ENCODE data around the gene CSNK1G3. TPM values are rescaled to one million over a fixed set of nuclear protein-coding genes. Genes with fewer than 3 reads are reported as not detected.
"Not testable (repeated sequence)": the region's sequence is repeated elsewhere in the genome, so short reads cannot be mapped to it uniquely, and the experiment has no call there.

The CSNK1G3 gene
- 10 to 100 TPM in 11 of 12 donors, not detected in 1; 19.7 to 34.9 (median 28.1) TPM for polyA plus RNA-seq (ENCODE audit: insufficient read length in 12 of 12)
- long read RNA-seq, donor 1, transcript CSNK1G3-204 (2 exons, 920 nt) = major isoform, 5 of 10 reads
- long read RNA-seq, donor 1, partial matches to known transcripts = 5 of 10 reads
- long read RNA-seq, donor 1, other reads (novel, unspliced or antisense) = 0 of 10 reads
- long read RNA-seq, donor 2, full-length matches to known transcripts = 2 of 2 reads
- long read RNA-seq, donor 2, partial matches to known transcripts = 0 of 2 reads
- long read RNA-seq, donor 2, other reads (novel, unspliced or antisense) = 0 of 2 reads
- long read RNA-seq, donor 3 = 0 reads
- long read RNA-seq, donor 4, full-length matches to known transcripts = 1 of 1 reads
- long read RNA-seq, donor 4, partial matches to known transcripts = 0 of 1 reads
- long read RNA-seq, donor 4, other reads (novel, unspliced or antisense) = 0 of 1 reads
- long read RNA-seq, donor 5, partial matches to known transcripts = 5 of 7 reads
- long read RNA-seq, donor 5, other reads (novel, unspliced or antisense) = 0 of 7 reads
- long read RNA-seq, donor 6, partial matches to known transcripts = 0 of 2 reads
- long read RNA-seq, donor 6, other reads (novel, unspliced or antisense) = 0 of 2 reads
- long read RNA-seq, donor 7 = 0 reads
- long read RNA-seq, donor 8, partial matches to known transcripts = 19 of 19 reads
- long read RNA-seq, donor 8, other reads (novel, unspliced or antisense) = 0 of 19 reads
- long read RNA-seq, donor 9, partial matches to known transcripts = 13 of 13 reads
- long read RNA-seq, donor 9, other reads (novel, unspliced or antisense) = 0 of 13 reads
- long read RNA-seq, donor 10, partial matches to known transcripts = 5 of 5 reads
- long read RNA-seq, donor 10, other reads (novel, unspliced or antisense) = 0 of 5 reads
- long read RNA-seq, donor 11, full-length matches to known transcripts = 3 of 3 reads
- long read RNA-seq, donor 11, partial matches to known transcripts = 0 of 3 reads
- long read RNA-seq, donor 11, other reads (novel, unspliced or antisense) = 0 of 3 reads

- peak; percentile 98 for DNase-seq
Observed at GRCh38 chr5:123511648-123512605, at the start of gene CSNK1G3. Gene CSNK1G3, plus strand, starts transcription at chr5:123512177. Its CDS starts 33,487 bp downstream, at chr5:123545664.

DNA sequence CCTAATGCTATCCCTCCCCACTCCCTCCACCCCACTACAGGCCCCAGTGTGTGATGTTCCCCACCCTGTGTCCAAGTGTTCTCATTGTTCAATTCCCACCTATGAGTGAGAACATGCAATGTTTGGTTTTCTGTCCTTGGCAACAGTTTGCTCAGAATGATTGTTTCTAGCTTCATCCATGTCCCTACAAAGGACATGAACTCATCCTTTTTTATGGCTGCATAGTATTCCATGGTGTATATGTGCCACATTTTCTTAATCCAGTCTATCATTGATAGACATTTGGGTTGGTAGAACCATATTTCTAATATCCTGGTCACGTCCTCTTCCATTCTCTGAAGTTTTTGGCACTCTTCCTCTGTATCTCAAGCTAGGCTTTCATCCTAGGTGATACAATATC lies 45.1 kb upstream of the CSNK1G3 start:
- DNase-seq = not testable (repeated sequence)

GRCh38 chr5:123471385-123471784 lies 40.6 kb upstream of the CSNK1G3 start:
- no peak for DNase-seq

DNA sequence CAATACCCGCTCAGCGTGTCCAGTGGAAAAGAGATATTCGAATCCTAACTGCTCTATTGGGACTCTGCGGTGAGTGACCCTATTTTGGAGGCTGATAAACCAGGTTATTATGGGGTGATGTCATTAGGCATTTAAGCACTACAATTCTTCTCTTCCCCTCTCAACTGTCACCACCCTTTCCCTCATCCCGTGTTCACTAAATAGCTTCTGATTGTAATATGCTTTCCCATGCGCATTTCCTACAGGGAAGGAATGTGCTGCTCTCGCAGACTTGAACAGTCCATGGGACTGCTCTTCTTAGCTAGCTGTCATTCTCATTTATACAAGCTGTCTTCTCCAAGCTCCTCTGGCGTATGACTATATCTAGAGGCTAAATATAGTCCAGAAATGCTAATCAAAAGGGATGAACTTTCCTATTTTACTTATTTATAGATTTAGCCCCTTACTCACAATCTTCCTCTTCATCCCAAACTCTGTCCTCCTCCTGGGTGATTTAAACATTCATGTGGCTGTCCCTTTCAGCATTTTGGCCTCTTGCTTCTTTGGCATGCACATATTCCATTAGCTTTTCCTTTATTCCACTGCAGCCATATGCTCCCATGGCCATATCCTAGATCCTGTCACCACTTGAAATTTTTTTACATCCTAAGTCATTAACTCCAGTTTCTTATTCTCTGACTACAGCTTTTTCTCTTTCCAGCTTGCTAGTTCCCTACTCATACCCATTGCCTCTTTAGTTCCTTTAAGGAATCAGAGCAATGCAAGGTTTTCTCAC lies 39.6 kb upstream of the CSNK1G3 start:
- DNase-seq = no peak

DNA sequence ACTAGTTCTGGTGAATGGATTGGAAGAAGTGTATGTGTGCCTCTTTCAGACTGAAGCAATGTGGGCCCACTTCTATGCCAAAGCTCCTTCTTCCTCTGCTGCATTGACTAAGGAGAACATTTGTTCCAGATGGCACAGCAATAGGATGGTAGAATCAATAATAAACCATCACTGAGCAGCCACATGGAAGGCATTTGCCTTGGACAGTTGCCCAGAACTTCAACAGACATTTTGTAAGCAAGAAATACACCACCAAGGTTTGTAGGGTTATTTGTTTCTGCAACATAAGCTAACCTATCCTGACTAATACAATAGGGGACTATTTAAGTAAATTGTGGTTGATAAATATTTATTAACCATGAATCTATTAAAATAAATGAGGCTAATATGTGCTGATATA lies 37.7 kb upstream of the CSNK1G3 start:
- no peak for DNase-seq

DNA sequence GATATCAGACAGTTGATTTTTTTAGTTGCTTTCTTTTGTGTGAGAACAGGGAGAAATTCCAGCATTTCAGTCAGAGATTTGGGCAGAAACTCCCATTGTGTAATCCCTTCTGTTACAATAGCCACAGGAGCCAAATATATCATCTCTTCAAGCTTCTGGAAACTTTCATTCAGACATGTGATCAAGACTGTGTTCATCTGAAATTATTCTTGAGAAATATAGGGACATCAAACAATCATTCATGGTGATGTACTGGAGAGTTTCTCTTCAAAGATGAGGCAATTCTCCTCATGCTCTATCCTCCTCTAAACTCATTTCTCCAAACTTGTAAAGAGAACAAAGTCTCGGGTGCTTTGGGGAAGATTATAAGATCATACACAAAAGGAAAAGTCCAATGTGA lies 35.2 kb upstream of the CSNK1G3 start:
- no peak for DNase-seq

DNA sequence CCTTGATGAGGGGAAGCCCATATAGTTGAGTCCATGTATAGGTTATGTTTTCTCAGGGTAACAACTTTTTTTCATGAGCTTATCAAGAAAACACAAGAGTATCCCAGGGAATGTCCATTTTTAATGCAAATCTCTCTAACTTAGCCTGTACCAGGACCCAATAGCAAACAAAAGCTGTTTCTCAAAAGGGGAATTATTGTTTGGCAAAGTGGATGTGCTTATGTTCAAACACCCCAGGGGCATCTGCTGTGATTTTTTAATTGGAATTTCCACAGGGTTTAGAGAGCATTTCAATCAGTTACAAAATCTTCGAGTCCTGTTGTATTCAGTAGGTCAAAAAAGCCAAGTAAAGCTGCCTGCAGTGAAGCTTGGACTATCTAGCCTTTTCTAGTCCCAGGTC lies 33.4 kb upstream of the CSNK1G3 start:
- no peak for DNase-seq

DNA sequence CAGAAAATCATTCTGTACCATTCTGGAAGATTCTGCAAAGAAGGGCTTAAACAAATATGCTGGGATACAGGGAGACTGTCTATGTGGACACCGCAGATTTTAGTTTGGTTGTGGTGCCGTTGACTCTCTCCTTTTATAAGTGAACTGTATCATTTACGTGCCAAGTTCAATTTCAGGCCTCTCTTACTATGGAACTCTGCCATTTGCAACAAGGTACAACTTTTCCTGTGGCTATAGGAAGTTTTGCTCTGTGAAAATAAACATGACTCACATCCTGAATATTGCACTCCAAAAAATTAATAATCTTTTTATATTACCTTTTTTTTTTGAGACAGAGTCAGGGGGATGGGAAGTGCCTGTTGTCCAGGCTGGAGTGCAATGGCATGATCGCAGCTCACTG lies 29.7 kb upstream of the CSNK1G3 start:
- no peak for DNase-seq

DNA sequence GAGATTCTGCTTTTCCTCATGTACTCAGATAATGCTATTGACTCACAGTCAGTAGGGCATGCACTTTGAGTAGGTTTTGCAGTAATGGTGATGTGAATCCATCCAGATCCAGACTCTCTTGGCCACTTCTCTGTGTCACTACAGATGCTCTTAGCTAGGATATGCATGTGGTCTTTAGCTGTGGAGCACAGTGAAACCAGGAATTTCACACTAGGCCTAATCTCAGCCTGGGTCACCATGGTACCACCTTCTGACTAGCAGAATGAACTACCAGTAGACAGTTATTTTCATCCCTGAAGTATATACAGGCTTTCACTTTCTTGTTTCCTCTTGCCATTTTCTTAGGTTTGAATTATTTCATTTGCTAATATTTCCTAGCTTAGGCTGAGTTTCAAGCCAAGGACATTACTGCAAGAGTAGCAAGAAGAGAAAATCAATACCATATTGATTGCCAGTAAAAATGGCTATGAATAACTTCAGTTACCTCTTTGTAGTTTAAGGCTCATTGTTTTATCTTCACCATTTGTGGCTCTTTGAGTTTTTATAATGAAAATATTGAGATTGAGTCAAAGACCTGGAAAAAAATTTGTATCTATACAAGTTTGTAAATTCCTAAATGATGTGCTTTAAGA lies 28.4 kb upstream of the CSNK1G3 start:
- no peak for DNase-seq

GRCh38 chr5:123485275-123485674 lies 26.7 kb upstream of the CSNK1G3 start:
- DNase-seq = no peak

GRCh38 chr5:123486951-123487655 lies 24.9 kb upstream of the CSNK1G3 start:
- peak; percentile 10 for DNase-seq

DNA sequence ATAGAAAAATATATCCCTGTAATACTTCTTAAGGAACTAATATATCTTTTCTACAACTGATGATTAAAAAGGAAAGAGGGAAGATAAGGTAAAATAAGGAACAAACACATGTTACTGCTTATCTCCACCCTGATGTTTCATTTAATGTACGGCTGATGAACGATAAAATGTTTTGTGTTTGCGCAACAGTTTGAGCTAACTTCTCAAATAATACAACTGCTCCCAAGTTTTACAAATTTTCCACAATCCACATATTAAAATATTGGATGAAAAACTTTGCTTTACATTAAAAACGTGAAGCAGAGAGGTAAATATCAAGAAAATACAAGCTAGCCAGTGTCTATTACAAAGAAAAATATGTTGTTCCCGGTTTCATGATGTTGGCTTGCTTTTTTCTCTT lies 21.0 kb upstream of the CSNK1G3 start:
- no peak for DNase-seq

DNA sequence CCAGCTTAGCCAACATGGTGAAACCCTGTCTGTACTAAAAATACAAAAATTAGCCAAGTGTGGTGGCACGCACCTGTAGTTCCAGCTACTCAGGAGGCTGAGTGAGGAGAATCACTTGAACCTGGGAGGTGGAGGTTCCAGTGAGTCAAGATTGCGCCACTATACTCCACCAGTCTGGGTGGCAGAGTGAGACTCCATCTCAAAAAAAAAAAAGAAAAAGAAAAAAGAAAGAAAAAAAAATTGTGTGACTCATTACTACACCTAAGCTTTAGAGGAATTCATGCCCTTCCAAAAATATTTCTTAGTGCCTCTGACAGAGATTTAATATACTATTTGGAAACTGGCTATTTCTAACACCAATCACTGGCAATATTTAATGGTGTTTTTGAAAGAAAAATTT lies 16.8 kb upstream of the CSNK1G3 start:
- not testable (repeated sequence) for DNase-seq

- DNase-seq = peak; percentile 56
Observed at GRCh38 chr5:123496892-123497291, 15.1 kb upstream of the CSNK1G3 start.

DNA sequence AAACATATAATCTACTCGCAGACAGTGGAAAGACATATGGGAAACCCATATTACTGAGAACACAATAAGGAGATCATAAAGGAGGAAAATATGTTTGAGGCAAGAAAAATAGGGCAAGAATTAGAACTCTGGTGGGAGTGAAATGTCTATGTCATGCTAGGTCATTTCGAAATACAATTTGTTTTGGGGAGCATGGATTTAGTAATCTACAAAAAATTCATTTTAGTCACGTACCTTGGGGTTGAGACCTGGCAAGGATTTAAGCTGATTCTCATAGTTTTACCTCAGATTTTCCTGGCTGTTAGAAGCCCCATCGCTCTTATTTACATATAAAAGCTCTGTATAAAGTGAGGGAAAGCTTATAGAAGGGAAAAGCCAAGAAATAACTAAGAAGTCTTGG lies 11.5 kb upstream of the CSNK1G3 start:
- DNase-seq = no peak

- no peak for DNase-seq
Observed at GRCh38 chr5:123502120-123502519, 9.9 kb upstream of the CSNK1G3 start.

DNA sequence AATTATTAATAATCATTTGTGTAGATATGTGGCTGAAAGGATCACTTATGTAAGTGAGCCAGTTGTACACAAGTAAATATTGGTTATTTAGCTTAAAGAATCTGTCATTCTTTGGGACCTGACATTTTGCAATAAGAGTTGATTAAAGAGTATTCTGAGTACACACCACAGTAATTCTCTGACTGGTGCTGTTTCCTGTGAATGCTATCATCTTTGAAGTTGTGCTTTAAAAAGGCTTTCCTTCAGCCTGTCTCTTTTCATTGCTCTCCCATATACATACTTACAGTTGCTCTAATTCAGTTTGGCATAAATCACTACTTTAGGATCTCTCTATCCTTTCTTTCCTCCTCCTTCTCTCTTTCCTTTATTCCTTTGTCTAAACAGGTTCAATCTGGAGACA lies 8.7 kb upstream of the CSNK1G3 start:
- no peak for DNase-seq

DNA sequence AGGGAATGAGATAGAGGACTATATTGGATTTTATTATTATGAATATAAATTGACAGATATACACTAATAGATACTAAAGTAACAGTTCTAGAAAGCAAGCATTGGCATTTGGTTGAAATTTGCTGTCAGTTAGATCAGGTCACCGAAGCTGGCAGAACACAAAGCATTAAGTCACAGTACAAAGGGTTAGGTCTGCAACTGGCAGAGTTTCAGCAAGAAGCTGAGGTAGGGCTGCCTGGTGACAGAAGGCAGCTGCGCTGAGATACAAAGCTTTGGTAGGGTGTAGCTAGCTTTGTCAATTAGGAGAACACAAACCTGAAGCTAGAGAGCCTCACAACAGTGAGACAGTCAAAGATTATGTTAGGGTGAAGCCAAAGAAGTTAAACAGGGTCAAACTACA lies 6.3 kb upstream of the CSNK1G3 start:
- DNase-seq = no peak

- DNase-seq = no peak
Observed at GRCh38 chr5:123508441-123508840, 3.5 kb upstream of the CSNK1G3 start.

Data from muscle of arm (tissue), 14 donors.